HepG2 (cell line): ENCODE measurements around the gene DTYMK. TPM values are rescaled to one million over a fixed set of nuclear protein-coding genes. Genes with fewer than 3 reads are reported as not detected.

Experiments
- CEBPG ChIP-seq: IDR thresholded peaks from 2 replicates; pipeline ENCODE4 v1.6.1; 2016
- MYC ChIP-seq: sonication (generic); formaldehyde crosslinking; IDR thresholded peaks from 2 replicates; pipeline ENCODE4 v1.9.0; 2021; ENCODE audit warnings: missing genetic modification reagents, borderline replicate concordance
- RELA ChIP-seq: sonication (generic); formaldehyde crosslinking; IDR thresholded peaks from 2 replicates; pipeline ENCODE4 v1.4.0; 2020; ENCODE audit warnings: missing genetic modification reagents
- SIX1 ChIP-seq: sonication (generic); formaldehyde crosslinking; IDR thresholded peaks from 2 replicates; pipeline ENCODE4 v1.4.0; 2020; ENCODE audit warnings: missing genetic modification reagents, borderline replicate concordance
- SP4 ChIP-seq: sonication (generic); formaldehyde crosslinking; IDR thresholded peaks from 2 replicates; pipeline ENCODE4 v1.8.1; 2023; ENCODE audit warnings: mild to moderate bottlenecking, missing genetic modification reagents
- TCF12 ChIP-seq, 2 experiments: fragments of 450-650 bp in 1 of 2; sonication (generic) in 1 of 2; formaldehyde crosslinking in 1 of 2; IDR thresholded peaks; 2 replicates each; pipeline versions ENCODE4 v1.6.1 to v1.8.0; 2017 to 2022; ENCODE audit warnings: antibody characterized with exemption in 1 of 2, mild to moderate bottlenecking in 1 of 2, missing genetic modification reagents in 1 of 2, moderate library complexity in 1 of 2
- YEATS2 ChIP-seq: sonication (generic); formaldehyde crosslinking; IDR thresholded peaks from 2 replicates; pipeline ENCODE4 v1.4.0; 2020; ENCODE audit warnings: missing genetic modification reagents, borderline replicate concordance
- YY1 ChIP-seq: IDR thresholded peaks from 2 replicates; pipeline ENCODE4 v1.6.1; 2011; ENCODE audit warnings: low read length, low read depth, moderate library complexity, mild to moderate bottlenecking; ENCODE audit not compliant: insufficient read depth, insufficient replicate concordance
- ZFP37 ChIP-seq: sonication (generic); formaldehyde crosslinking; IDR thresholded peaks from 2 replicates; pipeline ENCODE4 v1.4.0; 2020; ENCODE audit warnings: missing genetic modification reagents, borderline replicate concordance
- ZFP90 ChIP-seq: sonication (generic); formaldehyde crosslinking; IDR thresholded peaks from 2 replicates; pipeline ENCODE4 v1.8.0; 2022; ENCODE audit warnings: missing genetic modification reagents, mild to moderate bottlenecking, inconsistent platforms, borderline replicate concordance
- ZNF543 ChIP-seq: sonication (generic); formaldehyde crosslinking; IDR thresholded peaks from 2 replicates; pipeline ENCODE4 v1.4.0; 2020; ENCODE audit warnings: mild to moderate bottlenecking, missing genetic modification reagents
- ZNF749 ChIP-seq: sonication (generic); formaldehyde crosslinking; IDR thresholded peaks from 2 replicates; pipeline ENCODE4 v1.8.0; 2022; ENCODE audit warnings: mild to moderate bottlenecking, missing genetic modification reagents, moderate library complexity, borderline replicate concordance
- ZNF782 ChIP-seq: sonication (generic); formaldehyde crosslinking; IDR thresholded peaks from 2 replicates; pipeline ENCODE4 v1.4.0; 2020; ENCODE audit warnings: missing genetic modification reagents, mild to moderate bottlenecking, borderline replicate concordance
- polyA plus RNA-seq, 8 experiments: library from polyadenylated mRNA; depleted of rRNA in 3 of 8; stranded (reverse) in 7 of 8; unstranded in 1 of 8; fragments of >200 nt; fragmentation: Illumina TruSeq in 4 of 8; extraction: Trizol in 4 of 8; gene quantifications; 2 replicates each; pipeline versions ENCODE4 v1.2.1 to v1.2.3, GENCODE V29; 2011 to 2016; ENCODE audit warnings: low read depth in 4 of 8, missing spikeins in 1 of 8, mixed read lengths in 1 of 8; ENCODE audit not compliant: insufficient read depth in 1 of 8
- total RNA-seq, 5 experiments: library from RNA; depleted of rRNA; stranded (reverse); fragments of >200 nt; fragmentation: Illumina TruSeq; extraction: Trizol; gene quantifications; 2 replicates each; pipeline ENCODE4 v1.2.3, GENCODE V29; 2016; ENCODE audit warnings: low read depth in 1 of 5
- TF ChIP-seq, protein P1 (sequence below): sonication (generic); formaldehyde crosslinking; IDR thresholded peaks from 2 replicates; pipeline ENCODE4 v1.5.0; 2020; ENCODE audit warnings: missing genetic modification reagents
- TF ChIP-seq, protein P2 (sequence below), 2 experiments: sonication (generic) in 1 of 2; formaldehyde crosslinking in 1 of 2; IDR thresholded peaks; 2 replicates each; pipeline versions ENCODE4 v1.4.0 to v1.6.1; 2018 to 2020; ENCODE audit warnings: missing genetic modification reagents in 2 of 2, borderline replicate concordance in 1 of 2, low read depth in 1 of 2, mild to moderate bottlenecking in 1 of 2, missing biosample characterization in 1 of 2
- TF ChIP-seq, protein P3 (sequence below): IDR thresholded peaks from 2 replicates; pipeline ENCODE4 v1.4.0; 2020; ENCODE audit warnings: mild to moderate bottlenecking, missing genetic modification reagents
- TF ChIP-seq, protein P4 (sequence below): sonication (generic); formaldehyde crosslinking; IDR thresholded peaks from 2 replicates; pipeline ENCODE4 v1.9.0; 2022; ENCODE audit warnings: low read depth, missing genetic modification reagents

DTYMK gene
- total and polyA plus RNA-seq, 2 of the 13 experiments (the other 11 are each of a cell fraction or from before 2014, with no cell fraction given): 57.5 to 134 TPM

DNA sequence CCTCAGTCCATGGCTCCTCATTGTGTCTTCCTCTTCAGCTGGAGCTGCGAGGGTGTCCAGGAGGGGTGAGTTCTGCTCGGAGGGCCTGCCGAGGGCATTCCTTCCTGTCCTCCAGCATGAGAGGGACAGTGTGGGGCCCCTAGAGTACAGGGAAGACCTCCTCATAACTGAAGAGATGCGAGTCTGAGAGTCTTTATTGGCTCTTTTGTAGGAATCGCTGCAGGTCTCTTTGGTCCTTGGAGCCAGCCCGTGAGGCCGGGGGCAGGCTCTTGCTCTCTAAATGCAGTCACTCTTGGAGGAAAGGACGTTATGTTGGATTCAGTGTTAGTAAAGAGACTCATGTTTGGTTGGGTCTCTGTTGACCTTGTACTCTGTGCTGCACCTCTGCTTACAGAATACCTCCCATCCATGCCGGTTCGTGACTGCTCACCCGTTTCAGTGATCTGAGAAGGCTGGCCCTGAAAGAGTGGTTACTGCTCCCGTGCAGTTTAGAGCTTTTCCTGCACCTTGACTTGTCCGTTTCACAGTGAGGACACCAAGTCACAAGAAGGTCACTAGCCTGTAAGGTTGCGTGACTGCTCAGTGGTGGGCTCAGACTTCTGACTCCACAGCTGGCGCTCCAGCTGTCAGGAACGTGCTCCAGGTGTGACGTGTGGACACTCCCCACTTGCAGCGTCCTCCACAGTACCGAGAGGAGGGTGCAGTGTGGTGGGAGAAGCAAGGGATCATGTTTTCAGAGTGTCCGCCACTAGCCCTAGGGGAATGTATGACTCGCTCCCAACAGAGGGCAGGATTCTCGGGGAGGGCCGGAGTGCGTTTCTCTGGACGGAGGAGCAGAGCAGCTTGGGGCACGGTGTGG is 41.3 kb downstream of the DTYMK start (continued):
- TF ChIP-seq ZNF782 (peak; percentile 43; the same call in 1 of the 2 replicates), ZFP90 (peak; percentile 92), RELA (CRISPR knock-in tag) (0 out of 2 replicates have a peak, but pooled peaks have one; percentile 50), CEBPG (CRISPR knock-in tag) (peak; percentile 54), YEATS2 (peak; percentile 62; the same call in 1 of the 2 replicates), ZNF543 (CRISPR knock-in tag) (peak; percentile 18; the same call in 1 of the 2 replicates), YY1 (peak; percentile 33), MYC (CRISPR knock-in tag) (peak; percentile 87; the same call in 1 of the 2 replicates), ZNF749 (CRISPR knock-in tag) (0 out of 2 replicates have a peak, but pooled peaks have one; percentile 38), SIX1 (CRISPR knock-in tag) (no peak), ZFP37 (CRISPR knock-in tag) (peak; percentile 87; the same call in 1 of the 2 replicates), SP4 (CRISPR knock-in tag) (peak; percentile 83; the same call in 1 of the 2 replicates), TCF12 (IDR thresholded peaks at IDR 0.05) (no peak), TCF12 (CRISPR knock-in tag; IDR thresholded peaks at IDR 0.05) (0 out of 2 replicates have a peak, but pooled peaks have one; percentile 19)
- TF ChIP-seq, protein P1, sequence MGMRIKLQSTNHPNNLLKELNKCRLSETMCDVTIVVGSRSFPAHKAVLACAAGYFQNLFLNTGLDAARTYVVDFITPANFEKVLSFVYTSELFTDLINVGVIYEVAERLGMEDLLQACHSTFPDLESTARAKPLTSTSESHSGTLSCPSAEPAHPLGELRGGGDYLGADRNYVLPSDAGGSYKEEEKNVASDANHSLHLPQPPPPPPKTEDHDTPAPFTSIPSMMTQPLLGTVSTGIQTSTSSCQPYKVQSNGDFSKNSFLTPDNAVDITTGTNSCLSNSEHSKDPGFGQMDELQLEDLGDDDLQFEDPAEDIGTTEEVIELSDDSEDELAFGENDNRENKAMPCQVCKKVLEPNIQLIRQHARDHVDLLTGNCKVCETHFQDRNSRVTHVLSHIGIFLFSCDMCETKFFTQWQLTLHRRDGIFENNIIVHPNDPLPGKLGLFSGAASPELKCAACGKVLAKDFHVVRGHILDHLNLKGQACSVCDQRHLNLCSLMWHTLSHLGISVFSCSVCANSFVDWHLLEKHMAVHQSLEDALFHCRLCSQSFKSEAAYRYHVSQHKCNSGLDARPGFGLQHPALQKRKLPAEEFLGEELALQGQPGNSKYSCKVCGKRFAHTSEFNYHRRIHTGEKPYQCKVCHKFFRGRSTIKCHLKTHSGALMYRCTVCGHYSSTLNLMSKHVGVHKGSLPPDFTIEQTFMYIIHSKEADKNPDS (CRISPR knock-in tag): peak; percentile 86
- TF ChIP-seq, protein P2, sequence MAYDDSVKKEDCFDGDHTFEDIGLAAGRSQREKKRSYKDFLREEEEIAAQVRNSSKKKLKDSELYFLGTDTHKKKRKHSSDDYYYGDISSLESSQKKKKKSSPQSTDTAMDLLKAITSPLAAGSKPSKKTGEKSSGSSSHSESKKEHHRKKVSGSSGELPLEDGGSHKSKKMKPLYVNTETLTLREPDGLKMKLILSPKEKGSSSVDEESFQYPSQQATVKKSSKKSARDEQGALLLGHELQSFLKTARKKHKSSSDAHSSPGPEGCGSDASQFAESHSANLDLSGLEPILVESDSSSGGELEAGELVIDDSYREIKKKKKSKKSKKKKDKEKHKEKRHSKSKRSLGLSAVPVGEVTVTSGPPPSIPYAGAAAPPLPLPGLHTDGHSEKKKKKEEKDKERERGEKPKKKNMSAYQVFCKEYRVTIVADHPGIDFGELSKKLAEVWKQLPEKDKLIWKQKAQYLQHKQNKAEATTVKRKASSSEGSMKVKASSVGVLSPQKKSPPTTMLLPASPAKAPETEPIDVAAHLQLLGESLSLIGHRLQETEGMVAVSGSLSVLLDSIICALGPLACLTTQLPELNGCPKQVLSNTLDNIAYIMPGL (CRISPR knock-in tag; IDR thresholded peaks at IDR 0.05; ENCODE audit: borderline replicate concordance in 1 of 2, low read depth in 1 of 2): peak; percentile 73 to 82
- TF ChIP-seq, protein P3, sequence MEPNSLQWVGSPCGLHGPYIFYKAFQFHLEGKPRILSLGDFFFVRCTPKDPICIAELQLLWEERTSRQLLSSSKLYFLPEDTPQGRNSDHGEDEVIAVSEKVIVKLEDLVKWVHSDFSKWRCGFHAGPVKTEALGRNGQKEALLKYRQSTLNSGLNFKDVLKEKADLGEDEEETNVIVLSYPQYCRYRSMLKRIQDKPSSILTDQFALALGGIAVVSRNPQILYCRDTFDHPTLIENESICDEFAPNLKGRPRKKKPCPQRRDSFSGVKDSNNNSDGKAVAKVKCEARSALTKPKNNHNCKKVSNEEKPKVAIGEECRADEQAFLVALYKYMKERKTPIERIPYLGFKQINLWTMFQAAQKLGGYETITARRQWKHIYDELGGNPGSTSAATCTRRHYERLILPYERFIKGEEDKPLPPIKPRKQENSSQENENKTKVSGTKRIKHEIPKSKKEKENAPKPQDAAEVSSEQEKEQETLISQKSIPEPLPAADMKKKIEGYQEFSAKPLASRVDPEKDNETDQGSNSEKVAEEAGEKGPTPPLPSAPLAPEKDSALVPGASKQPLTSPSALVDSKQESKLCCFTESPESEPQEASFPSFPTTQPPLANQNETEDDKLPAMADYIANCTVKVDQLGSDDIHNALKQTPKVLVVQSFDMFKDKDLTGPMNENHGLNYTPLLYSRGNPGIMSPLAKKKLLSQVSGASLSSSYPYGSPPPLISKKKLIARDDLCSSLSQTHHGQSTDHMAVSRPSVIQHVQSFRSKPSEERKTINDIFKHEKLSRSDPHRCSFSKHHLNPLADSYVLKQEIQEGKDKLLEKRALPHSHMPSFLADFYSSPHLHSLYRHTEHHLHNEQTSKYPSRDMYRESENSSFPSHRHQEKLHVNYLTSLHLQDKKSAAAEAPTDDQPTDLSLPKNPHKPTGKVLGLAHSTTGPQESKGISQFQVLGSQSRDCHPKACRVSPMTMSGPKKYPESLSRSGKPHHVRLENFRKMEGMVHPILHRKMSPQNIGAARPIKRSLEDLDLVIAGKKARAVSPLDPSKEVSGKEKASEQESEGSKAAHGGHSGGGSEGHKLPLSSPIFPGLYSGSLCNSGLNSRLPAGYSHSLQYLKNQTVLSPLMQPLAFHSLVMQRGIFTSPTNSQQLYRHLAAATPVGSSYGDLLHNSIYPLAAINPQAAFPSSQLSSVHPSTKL (CRISPR knock-in tag): peak; percentile 77
- TF ChIP-seq, protein P4, sequence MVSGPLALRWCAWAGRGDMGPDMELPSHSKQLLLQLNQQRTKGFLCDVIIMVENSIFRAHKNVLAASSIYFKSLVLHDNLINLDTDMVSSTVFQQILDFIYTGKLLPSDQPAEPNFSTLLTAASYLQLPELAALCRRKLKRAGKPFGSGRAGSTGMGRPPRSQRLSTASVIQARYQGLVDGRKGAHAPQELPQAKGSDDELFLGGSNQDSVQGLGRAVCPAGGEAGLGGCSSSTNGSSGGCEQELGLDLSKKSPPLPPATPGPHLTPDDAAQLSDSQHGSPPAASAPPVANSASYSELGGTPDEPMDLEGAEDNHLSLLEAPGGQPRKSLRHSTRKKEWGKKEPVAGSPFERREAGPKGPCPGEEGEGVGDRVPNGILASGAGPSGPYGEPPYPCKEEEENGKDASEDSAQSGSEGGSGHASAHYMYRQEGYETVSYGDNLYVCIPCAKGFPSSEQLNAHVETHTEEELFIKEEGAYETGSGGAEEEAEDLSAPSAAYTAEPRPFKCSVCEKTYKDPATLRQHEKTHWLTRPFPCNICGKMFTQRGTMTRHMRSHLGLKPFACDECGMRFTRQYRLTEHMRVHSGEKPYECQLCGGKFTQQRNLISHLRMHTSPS (CRISPR knock-in tag): 0 out of 2 replicates have a peak, but pooled peaks have one; percentile 13
